ENCODE results near the gene ADAM10.

GRCh38 chr15:58553365-58553918, 196.1 kb downstream of the ADAM10 start:
- no peak for TF ChIP-seq CTCF (IDR thresholded peaks at IDR 0.05)
- no peak for TF ChIP-seq POLR2A (IDR thresholded peaks at IDR 0.05)
- no peak for TF ChIP-seq POLR2AphosphoS5 (IDR thresholded peaks at IDR 0.05)
